A549 (cell line): Measurements from ENCODE around the gene OPN1LW.

Source experiments
- CBX2 ChIP-seq: fragments of 200-600 bp; sonication (generic); IDR thresholded peaks from 2 replicates; pipeline ENCODE4 v1.6.1; 2016; ENCODE audit warnings: low read depth, mild to moderate bottlenecking, borderline replicate concordance
- CBX8 ChIP-seq: fragments of 200-600 bp; sonication (generic); IDR thresholded peaks from 2 replicates; pipeline ENCODE4 v1.6.1; 2016
- CTCF ChIP-seq: fragments of >200 bp; sonication (Bioruptor Twin); formaldehyde crosslinking; IDR thresholded peaks from 3 replicates; pipeline ENCODE4 v1.5.1; 2016
- E2F6 ChIP-seq: IDR thresholded peaks from 2 replicates; pipeline ENCODE4 v1.6.1; 2012; ENCODE audit warnings: low read depth, borderline replicate concordance
- MAX ChIP-seq: IDR thresholded peaks from 2 replicates; pipeline ENCODE4 v1.6.1; 2012
- NFE2L2 ChIP-seq: fragments of 150-350 bp; conservative IDR thresholded peaks from 2 replicates; pipeline ENCODE4 v1.6.1; 2014; ENCODE audit warnings: low read length
- POLR2A ChIP-seq: IDR thresholded peaks from 2 replicates; pipeline ENCODE4 v1.6.1; 2012; ENCODE audit warnings: mild to moderate bottlenecking, low read length
- POLR2AphosphoS2 ChIP-seq: conservative IDR thresholded peaks from 2 replicates; pipeline ENCODE4 v1.6.1; 2012; ENCODE audit warnings: low read length, improper control_type of control experiment, inconsistent platforms
- RAD21 ChIP-seq, 2 experiments: fragments of >200 bp in 1 of 2; sonication (Bioruptor Twin) in 1 of 2; formaldehyde crosslinking in 1 of 2; IDR thresholded peaks in 1 of 2; conservative IDR thresholded peaks in 1 of 2; 2 replicates in 1 of 2; 3 replicates in 1 of 2; pipeline ENCODE4 v1.6.1; 2012 to 2018; ENCODE audit warnings: inconsistent platforms in 1 of 2
- SMC3 ChIP-seq: fragments of >200 bp; sonication (Bioruptor Twin); formaldehyde crosslinking; IDR thresholded peaks from 3 replicates; pipeline ENCODE4 v1.6.1; 2018; ENCODE audit warnings: inconsistent platforms
- TP53 ChIP-seq: fragments of 250-450 bp; sonication (Bioruptor Pico); IDR thresholded peaks from 2 replicates; pipeline ENCODE4 v1.5.0; 2021; ENCODE audit warnings: mild to moderate bottlenecking, moderate library complexity
- ZFP36 ChIP-seq: fragments of 450-650 bp; IDR thresholded peaks from 2 replicates; pipeline ENCODE4 v1.6.1; 2014; ENCODE audit warnings: borderline replicate concordance; ENCODE audit not compliant: partially characterized antibody

- TF ChIP-seq CTCF (no peak), TP53 (CRISPR knock-in tag) (no peak), E2F6 (no peak), SMC3 (no peak), POLR2A (no peak), CBX8 (no peak), NFE2L2 (no peak), POLR2AphosphoS2 (no peak), CBX2 (no peak), MAX (no peak), ZFP36 (no peak), RAD21 (conservative IDR thresholded peaks at IDR 0.05 in 1 of 2, IDR thresholded peaks at IDR 0.05 in 1 of 2) (no peak)
Observed at GRCh38 chrX:154114652-154115051, 29.4 kb upstream of the OPN1LW start.
